ENCODE data around the gene FBXO24.

Gene FBXO24

GRCh38 chr7:100595188-100595587, 9.1 kb downstream of the FBXO24 start:
- Histone ChIP-seq H2AFZ (ENCODE audit: low read length) (no peak overlapping the region), H3K4me2 (ENCODE audit: low read depth, low read length, poor library complexity, severe bottlenecking) (no peak overlapping the region), H3K36me3 (ENCODE audit: insufficient read depth, low read length) (no peaks in the 10 kb centered on the region), H4K20me1 (ENCODE audit: insufficient read depth, low read length, poor library complexity, severe bottlenecking) (no peaks in the 10 kb centered on the region), H3K27me3 (ENCODE audit: insufficient read depth, low read length, poor library complexity, severe bottlenecking) (no peaks in the 10 kb centered on the region), H3K9me3 (ENCODE audit: insufficient read depth, low read depth, low read length) (no peaks in the 10 kb centered on the region), H3K4me1 (ENCODE audit: insufficient read depth, low read length, poor library complexity, severe bottlenecking) (peaks cover 6% of the 10 kb centered on the region), H3K9me2 (replicated peaks; ENCODE audit: low read depth, low read length) (no peaks in the 10 kb centered on the region), H3F3A (ENCODE audit: low read depth) (no peaks in the 10 kb centered on the region), H3K79me2 (ENCODE audit: insufficient read depth, low read length) (no peaks in the 10 kb centered on the region), H3K9ac (ENCODE audit: low read depth, low read length, poor library complexity, severe bottlenecking) (no peak overlapping the region), H3K4me3 (ENCODE audit: low read length, poor library complexity, severe bottlenecking) (no peak overlapping the region)
- no peak for TF ChIP-seq CTCF (conservative IDR thresholded peaks at IDR 0.05; ENCODE audit: low read length)
- no peak for TF ChIP-seq EZH2phosphoT487 (IDR thresholded peaks at IDR 0.05; ENCODE audit: borderline replicate concordance)

GRCh38 chr7:100598425-100598824, 12.3 kb downstream of the FBXO24 start:
- no peak for TF ChIP-seq EZH2phosphoT487 (IDR thresholded peaks at IDR 0.05; ENCODE audit: borderline replicate concordance)
- no peak for TF ChIP-seq CTCF (conservative IDR thresholded peaks at IDR 0.05; ENCODE audit: low read length)
- H3K36me3 ChIP-seq (ENCODE audit: insufficient read depth, low read length): no peaks in the 10 kb centered on the region
- H2AFZ ChIP-seq (ENCODE audit: low read length): peak overlapping the region; percentile 16
- H3K4me1 ChIP-seq (ENCODE audit: insufficient read depth, low read length, poor library complexity, severe bottlenecking): peaks cover 20% of the 10 kb centered on the region
- no peaks in the 10 kb centered on the region for H3K9me3 ChIP-seq (ENCODE audit: insufficient read depth, low read depth, low read length)
- H3K9ac ChIP-seq (ENCODE audit: low read depth, low read length, poor library complexity, severe bottlenecking): no peak overlapping the region
- H3K79me2 ChIP-seq (ENCODE audit: insufficient read depth, low read length): peaks cover 5% of the 10 kb centered on the region; the same call in 1 of the 2 replicates
- no peaks in the 10 kb centered on the region for H3F3A ChIP-seq (ENCODE audit: low read depth)
- H4K20me1 ChIP-seq (ENCODE audit: insufficient read depth, low read length, poor library complexity, severe bottlenecking): no peaks in the 10 kb centered on the region
- no peak overlapping the region for H3K4me2 ChIP-seq (ENCODE audit: low read depth, low read length, poor library complexity, severe bottlenecking)
- H3K9me2 ChIP-seq (replicated peaks; ENCODE audit: low read depth, low read length): no peaks in the 10 kb centered on the region
- no peak overlapping the region for H3K4me3 ChIP-seq (ENCODE audit: low read length, poor library complexity, severe bottlenecking)
- no peaks in the 10 kb centered on the region for H3K27me3 ChIP-seq (ENCODE audit: insufficient read depth, low read length, poor library complexity, severe bottlenecking)

- no peak overlapping the region for H3K9ac ChIP-seq (ENCODE audit: low read depth, low read length, poor library complexity, severe bottlenecking)
- H3K9me3 ChIP-seq (ENCODE audit: insufficient read depth, low read depth, low read length): no peaks in the 10 kb centered on the region
- H2AFZ ChIP-seq (ENCODE audit: low read length): no peak overlapping the region
- TF ChIP-seq EZH2phosphoT487 (IDR thresholded peaks at IDR 0.05; ENCODE audit: borderline replicate concordance) (no peak), CTCF (conservative IDR thresholded peaks at IDR 0.05; ENCODE audit: low read length) (peak; percentile 53)
- no peak overlapping the region for H3K4me2 ChIP-seq (ENCODE audit: low read depth, low read length, poor library complexity, severe bottlenecking)
- peaks cover 25% of the 10 kb centered on the region for H3K4me1 ChIP-seq (ENCODE audit: insufficient read depth, low read length, poor library complexity, severe bottlenecking)
- H3F3A ChIP-seq (ENCODE audit: low read depth): no peaks in the 10 kb centered on the region
- H3K36me3 ChIP-seq (ENCODE audit: insufficient read depth, low read length): no peaks in the 10 kb centered on the region
- no peak overlapping the region for H3K4me3 ChIP-seq (ENCODE audit: low read length, poor library complexity, severe bottlenecking)
- no peaks in the 10 kb centered on the region for H3K9me2 ChIP-seq (replicated peaks; ENCODE audit: low read depth, low read length)
- no peaks in the 10 kb centered on the region for H3K27me3 ChIP-seq (ENCODE audit: insufficient read depth, low read length, poor library complexity, severe bottlenecking)
- no peaks in the 10 kb centered on the region for H4K20me1 ChIP-seq (ENCODE audit: insufficient read depth, low read length, poor library complexity, severe bottlenecking)
- H3K79me2 ChIP-seq (ENCODE audit: insufficient read depth, low read length): peaks cover 6% of the 10 kb centered on the region; the same call in 1 of the 2 replicates
These were observed 14.0 kb downstream of the FBXO24 start for GRCh38 chr7:100599911-100600729.

Measured in Loucy (cell line).